H1 (cell line): Measurements from ENCODE around the gene SLC9A3. TPM values are rescaled to one million over a fixed set of nuclear protein-coding genes. Genes with fewer than 3 reads are reported as not detected.

ENCODE experiments used
- CTCF ChIA-PET: fragments of 300-600 bp; sonication (Branson Sonifier 250); formaldehyde crosslinking; loops from one replicate; lab custom pipeline; 2021; ENCODE audit not compliant: partially characterized antibody; lab: Charles Lee
- POLR2A ChIA-PET: fragments of 300-600 bp; sonication (Branson Sonifier 250); formaldehyde crosslinking; loops from one replicate; lab custom pipeline; 2021; ENCODE audit warnings: inconsistent platforms; ENCODE audit not compliant: partially characterized antibody; lab: Charles Lee
- DNase-seq, 2 experiments: peaks; one replicate each; pipeline versions ENCODE4 v3.0.0 to v3.0.0-alpha.2; 2010 to 2022; ENCODE audit warnings: low spot score in 2 of 2, low read depth in 1 of 2, mixed read lengths in 1 of 2
- FAIRE-seq: peaks from 2 replicates; lab custom pipeline; 2011; peaks lifted over from hg19 to GRCh38; lab: Jason Lieb, UNC
- H2AFZ ChIP-seq: 2 replicates; pipeline ENCODE4 v1.8.1; 2012; ENCODE audit warnings: low read length, inconsistent platforms
- H2AK5ac ChIP-seq: 2 replicates; pipeline ENCODE4 v1.6.1; 2013; ENCODE audit warnings: low read depth, low read length
- H2BK120ac ChIP-seq: replicated peaks from 2 replicates; pipeline ENCODE3; 2013; ENCODE audit warnings: low read depth, low read length, inconsistent platforms
- H2BK12ac ChIP-seq: 2 replicates; pipeline ENCODE4 v1.6.1; 2013; ENCODE audit warnings: low read depth, low read length
- H2BK15ac ChIP-seq: 2 replicates; pipeline ENCODE4 v1.6.1; 2013; ENCODE audit warnings: low read length
- H2BK20ac ChIP-seq: 2 replicates; pipeline ENCODE4 v1.6.1; 2013; ENCODE audit warnings: low read length
- H2BK5ac ChIP-seq: 2 replicates; pipeline ENCODE4 v1.6.1; 2013; ENCODE audit warnings: low read depth, low read length
- H3K14ac ChIP-seq: 2 replicates; pipeline ENCODE4 v1.6.1; 2013; ENCODE audit warnings: inconsistent platforms; ENCODE audit not compliant: insufficient read length
- H3K18ac ChIP-seq: 2 replicates; pipeline ENCODE4 v1.6.1; 2013; ENCODE audit warnings: low read length; ENCODE audit errors: extremely low read depth
- H3K23ac ChIP-seq: 2 replicates; pipeline ENCODE4 v1.6.1; 2013; ENCODE audit warnings: inconsistent platforms; ENCODE audit not compliant: insufficient read length
- H3K23me2 ChIP-seq: 2 replicates; pipeline ENCODE4 v1.6.1; 2013; ENCODE audit warnings: low read depth, low read length
- H3K27ac ChIP-seq: 2 replicates; pipeline ENCODE4 v1.6.1; 2011; ENCODE audit warnings: low read depth, low read length, inconsistent platforms
- H3K27me3 ChIP-seq, 4 experiments: replicated peaks in 1 of 4; 1 replicate in 1 of 4; 2 replicates in 3 of 4; pipeline versions ENCODE4 v1.6.1 to v1.8.1; 2011 to 2013; ENCODE audit warnings: low read length in 3 of 4, mild to moderate bottlenecking in 3 of 4, inconsistent platforms in 2 of 4, mixed read lengths in 2 of 4, moderate library complexity in 1 of 4; ENCODE audit not compliant: control insufficient read depth in 3 of 4, insufficient read depth in 3 of 4; ENCODE audit errors: extremely low read depth in 1 of 4
- H3K36me3 ChIP-seq, 4 experiments: 2 replicates each; pipeline versions ENCODE4 v1.6.1 to v1.8.1; 2011 to 2013; ENCODE audit warnings: mild to moderate bottlenecking in 4 of 4, low read length in 3 of 4, moderate library complexity in 2 of 4, control low read depth in 1 of 4, inconsistent platforms in 1 of 4; ENCODE audit not compliant: insufficient read depth in 4 of 4, control insufficient read depth in 2 of 4
- H3K4ac ChIP-seq: replicated peaks from 2 replicates; pipeline ENCODE3; 2013; ENCODE audit warnings: low read length, low read depth, mixed read lengths, inconsistent platforms; ENCODE audit not compliant: insufficient read length
- H3K4me1 ChIP-seq, 4 experiments: replicated peaks in 1 of 4; 1 replicate in 1 of 4; 2 replicates in 3 of 4; pipeline versions ENCODE4 v1.6.1 to v1.8.1; 2011 to 2013; ENCODE audit warnings: low read length in 3 of 4, inconsistent platforms in 2 of 4, mixed read lengths in 1 of 4; ENCODE audit not compliant: insufficient read depth in 4 of 4, control insufficient read depth in 3 of 4
- H3K4me2 ChIP-seq, 2 experiments: 2 replicates each; pipeline versions ENCODE4 v1.6.1 to v1.8.1; 2011 to 2013; ENCODE audit warnings: low read depth in 2 of 2, low read length in 2 of 2, control low read depth in 1 of 2, inconsistent platforms in 1 of 2, mild to moderate bottlenecking in 1 of 2; ENCODE audit not compliant: insufficient read depth in 1 of 2
- H3K4me3 ChIP-seq, 4 experiments: fragments of 200-600, 300-600 bp in 1 of 4; sonication (generic), shearing (Covaris generic), sonication (Bioruptor Twin) in 1 of 4; 2 replicates each; pipeline versions ENCODE4 v1.5.1 to v1.8.1; 2011 to 2016; ENCODE audit warnings: low read length in 4 of 4, low read depth in 3 of 4, control low read depth in 2 of 4, inconsistent platforms in 2 of 4, mild to moderate bottlenecking in 2 of 4, mixed read lengths in 1 of 4, moderate library complexity in 1 of 4; ENCODE audit not compliant: insufficient read depth in 2 of 4; ENCODE audit errors: extremely low read depth in 1 of 4
- H3K56ac ChIP-seq: replicated peaks from 2 replicates; pipeline ENCODE3; 2013; ENCODE audit warnings: low read depth, mild to moderate bottlenecking, mixed read lengths, low read length, inconsistent platforms; ENCODE audit not compliant: insufficient read length
- H3K79me1 ChIP-seq: 2 replicates; pipeline ENCODE4 v1.6.1; 2013; ENCODE audit warnings: low read depth, low read length, control low read depth
- H3K79me2 ChIP-seq, 2 experiments: 2 replicates each; pipeline versions ENCODE4 v1.6.1 to v1.8.1; 2012 to 2013; ENCODE audit warnings: low read length in 2 of 2, mild to moderate bottlenecking in 2 of 2, inconsistent platforms in 1 of 2; ENCODE audit not compliant: insufficient read depth in 2 of 2, control insufficient read depth in 1 of 2
- H3K9ac ChIP-seq, 4 experiments: replicated peaks in 1 of 4; 1 replicate in 1 of 4; 2 replicates in 3 of 4; pipeline versions ENCODE4 v1.6.1 to v1.8.1; 2011 to 2013; ENCODE audit warnings: low read depth in 3 of 4, low read length in 3 of 4, control low read depth in 2 of 4, mild to moderate bottlenecking in 2 of 4, moderate library complexity in 2 of 4, inconsistent platforms in 1 of 4; ENCODE audit errors: extremely low read depth in 1 of 4
- H3K9me3 ChIP-seq, 2 experiments: 2 replicates each; pipeline versions ENCODE4 v1.6.1 to v1.8.1; 2012 to 2013; ENCODE audit warnings: mild to moderate bottlenecking in 2 of 2, moderate library complexity in 2 of 2, control low read depth in 1 of 2, inconsistent platforms in 1 of 2, low read depth in 1 of 2, low read length in 1 of 2, mixed read lengths in 1 of 2; ENCODE audit not compliant: insufficient read depth in 2 of 2
- H4K20me1 ChIP-seq, 2 experiments: replicated peaks in 1 of 2; 2 replicates each; pipeline versions ENCODE3 to v1.8.1; 2011 to 2013; ENCODE audit warnings: inconsistent platforms in 2 of 2, low read length in 2 of 2, mild to moderate bottlenecking in 1 of 2; ENCODE audit not compliant: insufficient read depth in 2 of 2, control insufficient read depth in 1 of 2
- H4K5ac ChIP-seq: 2 replicates; pipeline ENCODE4 v1.6.1; 2013; ENCODE audit warnings: low read length, low read depth, mixed read lengths, inconsistent platforms; ENCODE audit not compliant: insufficient read length
- H4K8ac ChIP-seq: 2 replicates; pipeline ENCODE4 v1.8.0; 2013; ENCODE audit warnings: mild to moderate bottlenecking, moderate library complexity, low read length, inconsistent platforms; ENCODE audit not compliant: insufficient read depth; ENCODE audit errors: extremely low read depth
- H4K91ac ChIP-seq: replicated peaks from 2 replicates; pipeline ENCODE3; 2013; ENCODE audit warnings: low read length, mixed read lengths, inconsistent platforms; ENCODE audit not compliant: insufficient read length
- CBX5 ChIP-seq: fragments of 300-800, 300-1000 bp; sonication (generic); IDR thresholded peaks from 2 replicates; pipeline ENCODE4 v1.7.1; 2016; ENCODE audit warnings: antibody characterized with exemption, low read length, low read depth
- CHD1 ChIP-seq: IDR thresholded peaks from 2 replicates; pipeline ENCODE4 v1.6.1; 2012; ENCODE audit warnings: low read depth, low read length, improper control_type of control experiment
- CTBP2 ChIP-seq: IDR thresholded peaks from 2 replicates; pipeline ENCODE4 v1.7.0; 2011; ENCODE audit warnings: borderline replicate concordance, mild to moderate bottlenecking, moderate library complexity, mixed read lengths, low read length; ENCODE audit not compliant: insufficient read depth, insufficient read length
- GTF2F1 ChIP-seq: IDR thresholded peaks from 2 replicates; pipeline ENCODE4 v1.6.1; 2012; ENCODE audit warnings: low read depth, low read length, improper control_type of control experiment, borderline replicate concordance
- HDAC2 ChIP-seq, 2 experiments: fragments of 300-600 bp in 1 of 2; sonication (generic) in 1 of 2; IDR thresholded peaks; 2 replicates each; pipeline ENCODE4 v1.6.1; 2011 to 2012; ENCODE audit warnings: low read depth in 2 of 2, low read length in 2 of 2, mild to moderate bottlenecking in 2 of 2, moderate library complexity in 2 of 2, borderline replicate concordance in 1 of 2, inconsistent platforms in 1 of 2
- JUND ChIP-seq: IDR thresholded peaks from 2 replicates; pipeline ENCODE4 v1.6.1; 2011; ENCODE audit warnings: mild to moderate bottlenecking, improper control_type of control experiment, low read length
- KDM5A ChIP-seq: fragments of 200-600 bp; IDR thresholded peaks from 2 replicates; pipeline ENCODE4 v1.7.1; 2012; ENCODE audit warnings: mild to moderate bottlenecking, low read length, inconsistent platforms, mixed read lengths
- PHF8 ChIP-seq: fragments of 200-600 bp; sonication (generic); conservative IDR thresholded peaks from 2 replicates; pipeline ENCODE4 v1.7.1; 2012; ENCODE audit warnings: low read depth, mild to moderate bottlenecking, inconsistent platforms, low read length, moderate library complexity
- RBBP5 ChIP-seq: IDR thresholded peaks from 2 replicates; pipeline ENCODE4 v1.7.1; 2012; ENCODE audit warnings: low read depth, mild to moderate bottlenecking, inconsistent platforms, low read length, moderate library complexity, borderline replicate concordance
- SIN3A ChIP-seq, 2 experiments: IDR thresholded peaks in 1 of 2; conservative IDR thresholded peaks in 1 of 2; 2 replicates each; pipeline ENCODE4 v1.6.1; 2011 to 2012; ENCODE audit warnings: low read length in 2 of 2, improper control_type of control experiment in 1 of 2, low read depth in 1 of 2, mild to moderate bottlenecking in 1 of 2
- SUZ12 ChIP-seq: fragments of 200-600 bp; sonication (generic); IDR thresholded peaks from 2 replicates; pipeline ENCODE4 v1.6.1; 2012; ENCODE audit warnings: mild to moderate bottlenecking, inconsistent platforms, low read length, moderate library complexity, mixed read lengths
- TEAD4 ChIP-seq: IDR thresholded peaks from 2 replicates; pipeline ENCODE4 v1.6.1; 2012; ENCODE audit warnings: low read depth, low read length, inconsistent platforms, mixed read lengths
- WGBS, 2 experiments: shearing (Covaris generic) in 1 of 2; methylation state at CpG; one replicate each; pipeline versions ENCODE4 v1.1.6 to v1.1.7; 2013 to 2015; ENCODE audit warnings: low lambda C conversion rate in 2 of 2, mixed read lengths in 2 of 2, inconsistent platforms in 1 of 2, low coverage in 1 of 2, missing lambda C conversion rate in 1 of 2; ENCODE audit not compliant: insufficient replicate concordance in 2 of 2, insufficient coverage in 1 of 2, insufficient read length in 1 of 2; ENCODE audit errors: extremely low coverage in 1 of 2, missing lambda C conversion rate in 1 of 2; 5-methylcytosine and 5-hydroxymethylcytosine counted together
- polyA plus RNA-seq, 7 experiments: library from polyadenylated mRNA; depleted of rRNA in 3 of 7; stranded (reverse) in 5 of 7; unstranded in 2 of 7; fragments of >200 nt in 5 of 7; fragments of 200-250 nt in 2 of 7; gene quantifications; 1 replicate in 5 of 7; 2 replicates in 1 of 7; 4 replicates in 1 of 7; pipeline versions ENCODE4 v1.2.1 to v1.2.3, GENCODE V29; 2011 to 2013; ENCODE audit warnings: missing spikeins in 2 of 7, mixed read lengths in 2 of 7
- total RNA-seq: library from RNA; stranded (reverse); fragmentation: NEBNext Ultra II Directional; extraction: Animal tissue kit (Norgen Biotek cat#: 25700); gene quantifications from 2 replicates; pipeline ENCODE4 v1.2.1, GENCODE V29; 2021

SLC9A3 gene
- total and polyA plus RNA-seq, 2 of the 8 experiments (the other 6 are each of a cell fraction or from before 2014, with no cell fraction given), result 0.95 to 1.0 TPM

- DNase-seq (no peak), FAIRE-seq (no peak)
- no peak overlapping the region for H2BK20ac ChIP-seq
- no peak overlapping the region; the same call in 1 of the 2 replicates for H4K8ac ChIP-seq
- H3K18ac ChIP-seq, result no peak overlapping the region
- no peak overlapping the region for H3K27ac ChIP-seq
- H3K4me1 ChIP-seq, result peaks cover 0 to 12% (median 8%) of the 10 kb centered on the region in 4 experiments; a peak in 5 of 7 replicates
- H3K36me3 ChIP-seq, result no peaks in the 10 kb centered on the region
- no peak overlapping the region for H3K4ac ChIP-seq
- H2BK12ac ChIP-seq, result no peak overlapping the region
- no peak overlapping the region for H3K4me2 ChIP-seq
- no peak overlapping the region for H3K23ac ChIP-seq
- peaks cover 8% of the 10 kb centered on the region; the same call in 1 of the 2 replicates for H3K79me1 ChIP-seq
- H2BK15ac ChIP-seq, result no peak overlapping the region
- H3K79me2 ChIP-seq, result peaks cover 0 to 8% of the 10 kb centered on the region in 2 experiments; a peak in 1 of 4 replicates
- H3K56ac ChIP-seq, result no peak overlapping the region
- peaks cover 0 to 3% (median 0%) of the 10 kb centered on the region in 4 experiments; a peak in 2 of 7 replicates for H3K27me3 ChIP-seq
- peaks cover 0 to 5% of the 10 kb centered on the region in 2 experiments for H4K20me1 ChIP-seq
- 87% methylated on average over 8 of the region's 8 CpGs; no CpG with 5 or more reads in 1 of the 2 experiments for WGBS, 2 experiments
- ChIA-PET CTCF (interaction anchor here (0.8 to 1.9 kb wide), 7 partner anchors 8 to 122 kb away, joined by 3 to 7 read pairs (median 4); no protein-coding TSS in a partner anchor), POLR2A (interaction anchor here (0.5 to 0.6 kb wide), 2 partner anchors 13 to 42 kb away, joined by 3 read pairs; no protein-coding TSS in a partner anchor)
- no peak overlapping the region for H2BK5ac ChIP-seq
- H3K4me3 ChIP-seq, result no peak overlapping the region
- no peak overlapping the region for H2BK120ac ChIP-seq
- H2AFZ ChIP-seq, result no peak overlapping the region
- no peak overlapping the region for H3K9ac ChIP-seq
- no peaks in the 10 kb centered on the region for H3K9me3 ChIP-seq
- H4K5ac ChIP-seq, result no peak overlapping the region
- no peak overlapping the region for H4K91ac ChIP-seq
- H3K23me2 ChIP-seq, result peaks cover 13% of the 10 kb centered on the region; the same call in 1 of the 2 replicates
- H3K14ac ChIP-seq, result no peak overlapping the region
- no peak overlapping the region for H2AK5ac ChIP-seq
- TF ChIP-seq SIN3A (conservative IDR thresholded peaks at IDR 0.05 in 1 of 2, IDR thresholded peaks at IDR 0.05 in 1 of 2; ENCODE audit: low read depth in 1 of 2, low read length in 2 of 2) (no peak), RBBP5 (no peak), GTF2F1 (no peak), SUZ12 (no peak), KDM5A (no peak), HDAC2 (IDR thresholded peaks at IDR 0.05; ENCODE audit: borderline replicate concordance in 1 of 2, low read depth in 2 of 2, low read length in 2 of 2) (no peak), CTBP2 (no peak), TEAD4 (no peak), JUND (no peak), PHF8 (no peak), CBX5 (no peak), CHD1 (no peak)
Measured at GRCh38 chr5:439181-439580, 85.1 kb downstream of the SLC9A3 start.
